ENCODE data around the gene BBIP1.

BBIP1 gene

DNA sequence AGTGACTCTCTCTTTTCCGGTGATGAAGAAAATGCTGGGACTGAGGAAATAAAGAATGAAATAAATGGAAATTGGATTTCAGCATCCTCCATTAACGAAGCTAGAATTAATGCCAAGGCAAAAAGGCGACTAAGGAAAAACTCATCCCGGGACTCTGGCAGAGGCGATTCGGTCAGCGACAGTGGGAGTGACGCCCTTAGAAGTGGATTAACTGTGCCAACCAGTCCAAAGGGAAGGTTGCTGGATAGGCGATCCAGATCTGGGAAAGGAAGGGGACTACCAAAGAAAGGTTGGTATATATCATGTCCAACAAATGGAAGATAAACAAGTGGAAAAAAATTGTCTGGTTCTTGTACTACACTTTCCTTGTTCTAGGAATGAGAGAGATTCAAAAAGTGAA, 37.7 kb downstream of the BBIP1 start:
- H3K27ac ChIP-seq = no peak overlapping the region
- no peak overlapping the region for H3K4me3 ChIP-seq (ENCODE audit: low read depth, low read length)
- peaks cover 38% of the 10 kb centered on the region for H3K36me3 ChIP-seq
- no peaks in the 10 kb centered on the region for H3K9me3 ChIP-seq (ENCODE audit: severe bottlenecking)
- H3K27me3 ChIP-seq (ENCODE audit: insufficient read depth, low read depth, severe bottlenecking) = no peaks in the 10 kb centered on the region
- DNase-seq = no peak
- TF ChIP-seq CTCF (IDR thresholded peaks at IDR 0.05; ENCODE audit: low read depth, low read length) = no peak

- no peak for TF ChIP-seq CTCF (IDR thresholded peaks at IDR 0.05; ENCODE audit: low read depth, low read length)
- no peak for DNase-seq
- no peaks in the 10 kb centered on the region for H3K27me3 ChIP-seq (ENCODE audit: insufficient read depth, low read depth, severe bottlenecking)
- peaks cover 36% of the 10 kb centered on the region for H3K36me3 ChIP-seq
- H3K27ac ChIP-seq = no peak overlapping the region
- H3K4me3 ChIP-seq (ENCODE audit: low read depth, low read length) = no peak overlapping the region
- H3K9me3 ChIP-seq (ENCODE audit: severe bottlenecking) = no peaks in the 10 kb centered on the region
These were observed 39.0 kb downstream of the BBIP1 start for GRCh38 chr10:110880012-110880411.

- Histone ChIP-seq H3K4me3 (ENCODE audit: low read depth, low read length) (no peak overlapping the region), H3K36me3 (peaks cover 18% of the 10 kb centered on the region), H3K9me3 (ENCODE audit: severe bottlenecking) (no peaks in the 10 kb centered on the region)
These were observed 42.2 kb downstream of the BBIP1 start for GRCh38 chr10:110876788-110877187.

DNA sequence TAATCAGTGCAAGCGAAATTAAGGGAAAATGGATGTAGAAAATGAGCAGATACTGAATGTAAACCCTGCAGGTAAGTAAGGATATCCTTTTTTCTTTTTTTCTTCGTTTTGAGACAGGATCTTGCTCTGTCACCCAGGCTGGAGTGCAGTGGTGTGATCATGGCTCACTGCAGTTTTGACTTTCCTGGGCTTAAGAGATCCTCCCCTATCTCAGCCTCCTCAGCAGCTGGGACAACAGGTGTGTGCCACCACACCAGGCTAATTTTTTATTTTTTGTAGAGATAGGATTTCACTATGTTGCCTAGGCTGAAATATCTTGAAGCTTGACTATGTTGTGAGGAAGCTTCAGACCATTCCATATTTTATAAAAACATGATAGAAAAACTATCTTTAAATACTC, 43.0 kb downstream of the BBIP1 start:
- H3K27me3 ChIP-seq (ENCODE audit: insufficient read depth, low read depth, severe bottlenecking) = no peaks in the 10 kb centered on the region
- TF ChIP-seq CTCF (IDR thresholded peaks at IDR 0.05; ENCODE audit: low read depth, low read length) = no peak
- no peak overlapping the region for H3K4me3 ChIP-seq (ENCODE audit: low read depth, low read length)
- H3K36me3 ChIP-seq = peaks cover 11% of the 10 kb centered on the region
- no peak overlapping the region for H3K27ac ChIP-seq
- DNase-seq = no peak
- H3K9me3 ChIP-seq (ENCODE audit: severe bottlenecking) = no peaks in the 10 kb centered on the region

More at GRCh38 chr10:110876788-110877187, 42.2 kb downstream of the BBIP1 start:
- Histone ChIP-seq H3K27ac (no peak overlapping the region), H3K27me3 (ENCODE audit: insufficient read depth, low read depth, severe bottlenecking) (no peaks in the 10 kb centered on the region)
- no peak for TF ChIP-seq CTCF (IDR thresholded peaks at IDR 0.05; ENCODE audit: low read depth, low read length)
- DNase-seq = no peak

DNA sequence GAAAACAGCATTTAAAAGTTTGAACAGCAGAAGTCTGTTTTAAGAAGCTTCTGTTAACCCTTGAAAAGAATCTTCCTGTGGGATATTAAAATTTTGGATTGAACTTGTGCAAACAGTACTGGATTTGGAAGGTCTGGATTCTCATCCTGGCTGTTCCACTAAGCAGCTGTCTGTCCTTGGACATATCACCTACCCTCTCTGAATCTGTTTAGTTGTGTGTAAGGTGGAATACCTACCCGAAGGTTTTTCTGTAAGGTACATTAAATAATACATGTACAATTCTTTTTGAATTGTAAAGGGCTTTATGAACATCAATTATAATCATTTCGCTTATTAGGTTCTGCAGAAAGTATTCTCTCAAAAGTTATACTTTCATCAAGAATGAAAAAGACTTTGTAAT, 45.0 kb downstream of the BBIP1 start:
- Histone ChIP-seq H3K36me3 (peaks cover 11% of the 10 kb centered on the region), H3K4me3 (ENCODE audit: low read depth, low read length) (peak overlapping the region; percentile 54), H3K27me3 (ENCODE audit: insufficient read depth, low read depth, severe bottlenecking) (no peaks in the 10 kb centered on the region), H3K27ac (peak overlapping the region; percentile 97; the same call in 1 of the 2 replicates), H3K9me3 (ENCODE audit: severe bottlenecking) (no peaks in the 10 kb centered on the region)
- DNase-seq = no peak
- no peak for TF ChIP-seq CTCF (IDR thresholded peaks at IDR 0.05; ENCODE audit: low read depth, low read length)
